ENCODE measurements around the gene TLE1.

TLE1 gene

GRCh38 chr9:81565609-81566008 lies 123.7 kb downstream of the TLE1 start:
- DNase-seq: no peak

DNA sequence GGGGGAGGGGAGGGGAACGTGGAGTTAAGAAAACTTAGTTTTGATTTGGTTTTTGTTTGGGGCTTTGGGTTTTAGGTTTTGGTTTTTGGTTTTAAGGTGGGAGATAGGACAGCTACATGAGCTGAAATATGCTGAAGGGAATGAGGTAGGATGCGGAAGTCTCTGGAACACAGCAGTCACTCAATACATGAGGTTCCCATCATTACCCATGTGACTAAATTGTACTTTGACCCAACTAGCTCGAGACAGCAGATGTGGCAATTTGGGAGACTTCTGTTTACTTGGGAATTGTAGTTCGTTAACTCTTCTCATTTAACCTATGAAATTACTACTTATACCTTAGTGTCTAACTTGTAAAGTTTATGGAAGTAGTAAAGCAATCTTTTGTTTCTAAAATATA lies 124.2 kb downstream of the TLE1 start:
- no peak for DNase-seq

GRCh38 chr9:81564632-81565031 lies 124.7 kb downstream of the TLE1 start:
- DNase-seq: no peak

DNA sequence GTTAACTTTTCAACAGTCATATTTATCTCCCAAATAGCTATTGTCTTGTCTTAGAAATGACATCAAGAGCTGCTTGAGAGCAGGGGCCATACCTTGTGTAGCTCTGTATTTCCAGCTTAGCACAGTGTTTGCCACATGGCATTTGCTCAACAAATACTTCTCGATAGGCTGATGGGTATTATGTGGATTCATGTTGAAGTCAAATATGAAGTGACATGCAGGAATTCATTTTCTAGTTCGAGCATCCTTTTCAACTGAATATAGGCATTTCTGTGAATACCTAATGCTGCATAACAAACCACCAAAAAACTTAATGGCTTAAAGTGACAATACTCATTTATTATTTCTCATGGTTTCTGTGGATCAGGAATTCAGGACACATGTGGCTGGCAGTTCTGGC lies 125.6 kb downstream of the TLE1 start:
- no peak for DNase-seq

DNA sequence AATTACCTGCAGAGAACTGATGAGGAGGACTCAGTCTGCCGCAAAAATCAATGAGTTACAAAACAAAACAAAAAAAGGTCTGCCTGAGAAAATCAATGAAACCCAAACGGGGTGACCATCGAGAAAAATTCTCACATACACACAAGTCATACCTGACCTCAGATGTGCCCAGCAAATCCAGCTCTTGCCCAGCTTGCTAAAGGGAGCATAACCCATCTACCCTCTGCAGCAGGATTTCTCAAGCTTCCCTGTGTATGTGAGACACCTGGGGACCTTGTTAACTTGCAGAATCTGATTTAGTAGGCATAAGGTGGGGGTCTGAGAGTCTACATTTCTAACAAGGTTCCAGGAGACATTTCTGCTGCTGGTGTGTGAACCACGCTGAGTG lies 126.3 kb downstream of the TLE1 start:
- no peak for DNase-seq

- DNase-seq: no peak
These were observed 126.9 kb downstream of the TLE1 start for GRCh38 chr9:81562231-81563019.

DNA sequence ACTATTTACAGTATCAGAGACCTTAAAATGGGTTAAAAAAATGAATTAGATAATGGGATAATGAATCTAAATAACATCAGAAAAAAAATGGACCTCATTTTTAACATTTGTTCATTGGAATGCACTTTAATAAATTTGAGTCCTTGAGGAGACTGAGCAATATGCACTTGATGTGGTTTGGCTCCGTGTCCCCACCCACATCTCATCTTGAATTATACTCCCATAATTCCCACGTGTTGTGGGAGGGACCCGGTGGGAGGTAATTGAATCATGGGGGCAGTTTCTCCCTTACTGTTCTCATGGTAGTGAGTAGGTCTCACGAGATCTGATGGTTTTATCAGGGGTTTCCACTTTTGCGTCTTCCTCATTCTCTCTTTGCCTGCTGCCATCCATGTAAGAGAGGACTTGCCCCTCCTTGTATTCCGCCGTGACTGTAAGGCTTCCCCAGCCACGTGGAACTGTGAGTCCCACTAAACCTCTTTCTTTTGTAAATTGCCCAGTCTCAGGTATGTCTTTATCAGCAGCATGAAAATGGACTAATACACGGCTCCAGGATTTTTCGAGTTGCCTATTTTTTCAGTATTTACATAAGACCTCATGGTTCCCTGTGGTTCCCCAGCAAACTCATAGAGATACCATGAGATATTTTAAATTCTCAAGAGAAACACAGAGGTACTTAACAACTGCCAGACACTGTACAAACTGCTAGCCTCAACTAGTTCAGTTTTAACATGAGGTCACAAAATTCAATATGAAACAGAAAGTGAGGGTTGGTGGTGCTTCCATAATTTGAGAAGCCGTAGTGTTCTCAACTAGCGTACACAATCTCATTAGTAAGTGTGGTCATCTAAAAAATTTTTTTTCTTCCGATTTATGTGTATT lies 128.3 kb downstream of the TLE1 start:
- no peak for DNase-seq

GRCh38 chr9:81559709-81560108 lies 129.6 kb downstream of the TLE1 start:
- DNase-seq: no peak

GRCh38 chr9:81559197-81559596 lies 130.2 kb downstream of the TLE1 start:
- no peak for DNase-seq

GRCh38 chr9:81558091-81558830 lies 131.1 kb downstream of the TLE1 start:
- DNase-seq: no peak

GRCh38 chr9:81557452-81558090 lies 131.8 kb downstream of the TLE1 start:
- DNase-seq: no peak

GRCh38 chr9:81556923-81557322 lies 132.4 kb downstream of the TLE1 start:
- DNase-seq: no peak

DNA sequence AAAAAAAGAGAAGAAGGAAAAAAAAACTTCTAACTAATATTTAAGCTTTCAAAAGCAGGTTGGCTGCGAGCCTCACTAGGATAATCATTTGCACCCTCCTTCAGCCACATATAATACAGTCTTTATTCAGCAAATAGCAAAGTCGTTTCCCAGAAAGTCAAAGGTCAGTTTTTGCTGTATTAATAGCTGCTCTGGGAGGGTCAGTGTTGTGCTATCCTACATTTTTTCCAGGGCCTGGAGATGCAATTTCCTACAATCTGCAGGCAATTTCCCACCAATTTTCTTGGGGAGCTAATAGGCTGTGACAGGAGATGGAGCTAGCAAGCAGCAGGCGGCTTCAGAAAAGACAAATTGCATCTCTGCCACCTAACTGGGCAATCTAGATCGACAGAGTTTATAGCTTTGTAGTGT lies 136.8 kb downstream of the TLE1 start:
- no peak for DNase-seq

GRCh38 chr9:81550207-81550583 lies 139.2 kb downstream of the TLE1 start:
- DNase-seq: no peak

- DNase-seq: no peak
These were observed 139.7 kb downstream of the TLE1 start for GRCh38 chr9:81549500-81550206.

DNA sequence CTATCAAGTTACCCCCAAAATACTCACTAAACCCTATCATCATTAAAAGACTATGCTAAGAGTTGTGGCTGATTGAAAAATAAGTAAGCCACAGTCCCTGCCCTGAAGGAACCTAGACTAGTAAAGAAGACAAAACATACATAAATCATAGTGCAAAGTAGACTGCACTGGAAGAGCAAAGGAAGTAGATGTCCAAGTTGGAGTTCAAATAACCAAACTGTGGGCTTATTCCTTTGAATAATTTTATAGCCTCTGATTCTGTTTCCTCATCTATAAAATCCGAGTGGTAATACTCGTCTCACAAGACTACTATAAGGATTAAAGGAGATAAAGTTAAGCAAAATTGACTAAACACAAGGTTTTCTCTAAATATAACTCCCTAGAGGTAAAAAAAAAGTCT lies 140.4 kb downstream of the TLE1 start:
- no peak for DNase-seq

DNA sequence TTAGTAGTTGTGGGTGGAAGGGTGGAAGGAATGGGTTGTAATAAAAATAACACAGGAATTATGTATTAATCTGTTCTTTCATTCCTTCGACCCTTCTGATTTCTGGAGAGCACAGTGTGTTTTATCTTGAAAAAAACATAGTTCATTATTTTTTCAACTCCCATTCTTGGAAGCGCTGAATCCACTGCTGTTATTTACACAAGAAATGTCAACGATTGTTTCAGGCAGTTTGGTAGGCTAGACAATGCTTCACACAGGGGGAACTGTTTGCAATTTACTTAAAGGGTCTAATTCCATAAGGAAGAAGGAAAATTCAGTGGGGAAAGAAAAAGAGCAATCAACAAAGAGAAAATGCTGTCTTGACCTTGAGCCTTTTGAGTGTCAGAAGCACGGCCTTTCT lies 142.9 kb downstream of the TLE1 start:
- no peak for DNase-seq

- DNase-seq: no peak
These were observed 145.7 kb downstream of the TLE1 start for GRCh38 chr9:81543695-81544094.

GRCh38 chr9:81542118-81542889 lies 147.0 kb downstream of the TLE1 start:
- DNase-seq: no peak

DNA sequence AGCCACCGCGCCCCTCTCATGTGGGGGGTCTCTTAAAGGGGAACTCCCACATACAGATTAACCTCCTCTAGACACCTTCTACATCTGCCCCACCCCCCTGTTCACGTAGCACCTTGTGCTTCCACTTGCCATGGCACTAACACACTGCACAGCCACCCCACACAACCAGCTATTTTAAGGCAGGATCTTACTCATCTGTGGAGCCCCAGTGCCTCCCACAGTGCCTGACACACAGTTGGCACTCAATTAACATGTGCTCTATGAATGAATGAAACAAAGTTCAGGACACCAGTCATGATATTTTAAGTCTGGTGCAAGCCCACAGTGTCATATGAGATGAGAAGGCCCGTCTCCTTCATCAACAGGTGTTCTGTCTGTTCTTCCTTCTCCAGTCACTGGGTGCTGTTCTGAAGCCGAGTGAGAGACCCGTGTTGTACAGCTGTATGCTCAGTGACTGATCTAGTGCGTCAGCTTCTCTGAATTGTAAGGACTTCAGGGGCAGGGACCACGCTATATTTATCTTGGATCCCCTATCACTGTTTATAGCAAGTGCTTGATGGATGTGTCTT lies 149.1 kb downstream of the TLE1 start:
- DNase-seq: no peak

- no peak for DNase-seq
These were observed 150.0 kb downstream of the TLE1 start for GRCh38 chr9:81539317-81539716.

Measured in stimulated activated CD4-positive, alpha-beta T cell treated with anti-CD3 and anti-CD28 coated beads, Interleukin-15, amount 100 ng/mL, for 24 hours (primary cell).